ENCODE measurements around the gene SH3BGRL2. TPM values are rescaled to one million over a fixed set of nuclear protein-coding genes. Genes with fewer than 3 reads are reported as not detected.
"Not testable (repeated sequence)": the region's sequence is repeated elsewhere in the genome, so short reads cannot be mapped to it uniquely, and the experiment has no call there.

Gene SH3BGRL2
- polyA plus RNA-seq, 2 donors: 28.8 to 52.5 TPM

DNA sequence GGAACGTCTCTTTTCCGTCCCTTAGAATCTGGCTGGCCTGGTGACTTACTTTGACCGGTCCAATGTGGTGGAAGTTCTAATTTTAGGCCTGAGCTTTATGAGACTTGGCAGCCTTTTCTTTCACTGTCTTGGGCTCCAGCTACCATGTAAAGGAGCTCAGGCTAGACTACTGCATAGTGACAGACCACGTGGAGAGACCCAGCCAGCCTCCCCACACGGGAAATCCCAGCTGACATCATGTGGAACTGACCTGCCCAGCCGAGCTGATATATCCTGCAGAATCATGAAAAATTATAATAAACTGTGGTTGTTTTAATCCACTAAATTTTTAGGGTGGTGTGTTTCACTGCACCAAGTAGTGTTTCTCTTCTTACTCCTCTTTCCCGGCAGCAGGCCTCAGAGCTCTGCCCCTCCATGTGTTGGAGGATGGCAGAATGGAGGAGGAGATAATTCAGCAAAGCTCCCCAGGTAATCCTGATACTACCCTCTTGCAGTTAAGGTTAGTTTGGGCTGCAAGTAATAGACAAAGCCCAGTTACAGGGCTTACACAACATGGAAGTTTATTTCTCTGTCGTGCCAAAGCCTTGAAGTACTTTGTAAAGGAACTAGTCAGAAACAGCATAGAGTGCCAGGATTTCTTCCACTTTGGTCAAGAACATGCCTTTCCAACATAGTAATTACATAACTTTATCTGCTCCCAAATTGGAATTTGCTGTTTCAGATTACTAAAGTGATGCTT, 87.5 kb downstream of the SH3BGRL2 start:
- Histone ChIP-seq H3K4me3 (ENCODE audit: low read depth in 1 of 2, low read length in 2 of 2) (no peak overlapping the region), H3K36me3 (ENCODE audit: control insufficient read depth in 2 of 2, insufficient read depth in 2 of 2, low read length in 1 of 2) (no peaks in the 10 kb centered on the region), H3K9me3 (ENCODE audit: control insufficient read depth in 2 of 2, insufficient read depth in 1 of 2, low read depth in 1 of 2, low read length in 1 of 2) (peaks cover 0 to 2% of the 10 kb centered on the region in 2 donors), H3K27me3 (ENCODE audit: control insufficient read depth in 1 of 2, insufficient read depth in 2 of 2, low read length in 2 of 2) (no peaks in the 10 kb centered on the region), H3K27ac (ENCODE audit: low read depth in 2 of 2, low read length in 1 of 2) (no peak overlapping the region), H3K4me1 (ENCODE audit: control insufficient read depth in 2 of 2, insufficient read depth in 2 of 2, low read length in 1 of 2) (no peaks in the 10 kb centered on the region)
- 86 to 90% methylated on average over 8 of the region's 8 CpGs for WGBS, 2 donors

DNA sequence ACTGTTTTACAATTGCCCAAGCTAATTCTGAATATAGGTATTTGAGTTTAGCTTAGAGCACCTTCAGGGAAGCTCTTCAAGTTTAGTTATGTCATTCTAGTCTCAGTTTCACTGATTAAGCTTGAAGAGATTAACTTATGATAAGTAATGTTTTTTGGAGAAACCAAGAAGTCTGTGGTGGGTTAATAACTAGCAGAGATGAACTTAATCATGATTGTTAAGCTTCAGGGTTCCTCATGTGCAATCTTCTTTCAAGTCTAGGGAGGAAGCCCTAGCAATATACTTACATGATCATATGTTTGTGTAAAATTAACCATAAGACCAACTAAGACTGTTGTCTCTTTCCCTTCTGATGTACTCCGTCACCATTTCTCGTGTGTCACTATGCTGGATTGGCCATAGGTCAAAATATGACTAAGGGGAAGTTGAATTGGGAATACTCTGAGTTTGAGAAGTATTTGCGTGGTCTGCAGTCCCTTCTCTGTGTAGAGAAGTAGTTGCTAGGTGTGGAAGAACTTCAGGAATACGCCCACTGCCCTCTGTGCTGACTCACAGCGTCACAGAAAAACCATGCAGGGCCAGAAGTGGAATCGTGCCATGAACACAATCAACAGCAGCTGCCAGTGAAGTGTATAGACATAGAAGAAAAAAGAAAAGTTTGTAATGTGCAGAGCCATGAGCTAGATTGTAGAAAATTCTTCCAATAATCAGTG, 88.3 kb downstream of the SH3BGRL2 start:
- Histone ChIP-seq H3K9me3 (ENCODE audit: control insufficient read depth in 2 of 2, insufficient read depth in 1 of 2, low read depth in 1 of 2, low read length in 1 of 2) (peaks cover 0 to 2% of the 10 kb centered on the region in 2 donors), H3K27ac (ENCODE audit: low read depth in 2 of 2, low read length in 1 of 2) (no peak overlapping the region), H3K4me3 (ENCODE audit: low read depth in 1 of 2, low read length in 2 of 2) (no peak overlapping the region), H3K4me1 (ENCODE audit: control insufficient read depth in 2 of 2, insufficient read depth in 2 of 2, low read length in 1 of 2) (no peaks in the 10 kb centered on the region), H3K27me3 (ENCODE audit: control insufficient read depth in 1 of 2, insufficient read depth in 2 of 2, low read length in 2 of 2) (no peaks in the 10 kb centered on the region), H3K36me3 (ENCODE audit: control insufficient read depth in 2 of 2, insufficient read depth in 2 of 2, low read length in 1 of 2) (no peaks in the 10 kb centered on the region)
- 50 to 56% methylated on average over 6 of the region's 6 CpGs for WGBS, 2 donors

DNA sequence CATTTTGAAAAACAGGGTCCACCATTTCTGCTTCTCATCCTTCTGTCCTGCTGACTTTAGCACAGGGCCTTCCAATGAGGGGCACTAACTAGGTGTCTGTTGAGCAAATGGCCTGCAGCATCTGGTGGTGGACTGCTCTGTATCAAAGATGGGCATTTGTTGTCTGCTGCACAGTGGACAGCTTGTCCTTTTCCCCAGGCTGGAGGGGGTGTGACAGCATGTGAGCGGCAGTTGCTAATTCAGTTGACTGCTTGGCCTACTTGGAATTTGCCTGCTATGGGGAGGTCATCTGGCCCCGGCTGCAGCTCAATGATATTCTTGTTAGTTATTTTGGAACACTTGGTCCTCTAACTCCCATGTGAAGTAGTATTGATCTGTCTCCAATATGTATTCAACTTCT, 93.7 kb downstream of the SH3BGRL2 start:
- Histone ChIP-seq H3K27me3 (ENCODE audit: control insufficient read depth in 1 of 2, insufficient read depth in 2 of 2, low read length in 2 of 2) (no peaks in the 10 kb centered on the region), H3K9me3 (ENCODE audit: control insufficient read depth in 2 of 2, insufficient read depth in 1 of 2, low read depth in 1 of 2, low read length in 1 of 2) (peaks cover 0 to 2% of the 10 kb centered on the region in 2 donors), H3K4me1 (ENCODE audit: control insufficient read depth in 2 of 2, insufficient read depth in 2 of 2, low read length in 1 of 2) (no peaks in the 10 kb centered on the region), H3K4me3 (ENCODE audit: low read depth in 1 of 2, low read length in 2 of 2) (no peak overlapping the region), H3K36me3 (ENCODE audit: control insufficient read depth in 2 of 2, insufficient read depth in 2 of 2, low read length in 1 of 2) (no peaks in the 10 kb centered on the region), H3K27ac (ENCODE audit: low read depth in 2 of 2, low read length in 1 of 2) (no peak overlapping the region)
- 88 to 96% methylated on average over 2 of the region's 2 CpGs for WGBS, 2 donors

DNA sequence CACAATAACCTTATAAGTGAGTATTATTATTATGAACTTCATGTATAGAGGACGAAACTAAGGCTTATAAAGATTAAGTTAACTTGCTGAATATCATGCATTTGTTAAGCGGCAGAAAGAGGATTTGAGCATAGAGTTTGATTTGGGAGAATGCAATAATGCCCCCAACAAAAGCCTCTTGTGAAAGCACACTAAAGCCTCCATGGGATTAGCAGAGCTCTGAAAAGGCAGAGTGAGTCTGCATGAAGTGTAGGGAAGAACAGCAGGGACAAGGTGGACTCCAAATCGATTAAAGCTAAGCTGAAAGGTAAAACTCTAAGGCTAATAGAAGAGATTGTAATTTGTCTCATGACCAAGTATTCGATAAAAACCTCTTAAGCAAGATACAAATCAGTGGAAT, 100.3 kb downstream of the SH3BGRL2 start:
- WGBS, 2 donors: 76 to 80% methylated on average over 4 of the region's 4 CpGs
- no peak overlapping the region for H3K27ac ChIP-seq (ENCODE audit: low read depth in 2 of 2, low read length in 1 of 2)
- H3K36me3 ChIP-seq (ENCODE audit: control insufficient read depth in 2 of 2, insufficient read depth in 2 of 2, low read length in 1 of 2): no peaks in the 10 kb centered on the region
- no peak overlapping the region for H3K4me3 ChIP-seq (ENCODE audit: low read depth in 1 of 2, low read length in 2 of 2)
- H3K4me1 ChIP-seq (ENCODE audit: control insufficient read depth in 2 of 2, insufficient read depth in 2 of 2, low read length in 1 of 2): no peaks in the 10 kb centered on the region
- H3K27me3 ChIP-seq (ENCODE audit: control insufficient read depth in 1 of 2, insufficient read depth in 2 of 2, low read length in 2 of 2): no peaks in the 10 kb centered on the region
- H3K9me3 ChIP-seq (ENCODE audit: control insufficient read depth in 2 of 2, insufficient read depth in 1 of 2, low read depth in 1 of 2, low read length in 1 of 2): no peaks in the 10 kb centered on the region

DNA sequence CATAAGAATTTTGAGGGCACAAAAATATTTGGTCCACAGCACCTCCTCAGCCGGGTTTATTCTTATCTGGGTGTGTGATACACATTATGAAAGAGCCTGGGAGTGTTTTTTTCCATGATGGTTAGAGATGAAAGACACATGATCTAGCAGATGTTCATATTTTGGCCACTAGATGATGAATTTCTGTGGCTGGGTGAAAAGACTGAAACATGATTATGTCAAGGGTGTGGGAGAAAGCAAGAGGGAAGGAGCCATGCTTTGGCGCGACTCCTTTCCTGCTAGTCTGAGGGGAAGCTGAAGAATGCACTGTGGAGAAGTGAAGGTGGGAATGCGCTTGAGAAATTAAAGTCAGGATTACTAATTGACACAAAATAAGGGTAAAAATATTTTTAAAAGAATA, 102.3 kb downstream of the SH3BGRL2 start:
- Histone ChIP-seq H3K27me3 (ENCODE audit: control insufficient read depth in 1 of 2, insufficient read depth in 2 of 2, low read length in 2 of 2) (no peaks in the 10 kb centered on the region), H3K4me1 (ENCODE audit: control insufficient read depth in 2 of 2, insufficient read depth in 2 of 2, low read length in 1 of 2) (peaks cover 0 to 2% of the 10 kb centered on the region in 2 donors), H3K36me3 (ENCODE audit: control insufficient read depth in 2 of 2, insufficient read depth in 2 of 2, low read length in 1 of 2) (no peaks in the 10 kb centered on the region), H3K9me3 (ENCODE audit: control insufficient read depth in 2 of 2, insufficient read depth in 1 of 2, low read depth in 1 of 2, low read length in 1 of 2) (no peaks in the 10 kb centered on the region), H3K4me3 (ENCODE audit: low read depth in 1 of 2, low read length in 2 of 2) (no peak overlapping the region), H3K27ac (ENCODE audit: low read depth in 2 of 2, low read length in 1 of 2) (no peak overlapping the region)
- WGBS, 2 donors: 91% methylated on average over 4 of the region's 4 CpGs

DNA sequence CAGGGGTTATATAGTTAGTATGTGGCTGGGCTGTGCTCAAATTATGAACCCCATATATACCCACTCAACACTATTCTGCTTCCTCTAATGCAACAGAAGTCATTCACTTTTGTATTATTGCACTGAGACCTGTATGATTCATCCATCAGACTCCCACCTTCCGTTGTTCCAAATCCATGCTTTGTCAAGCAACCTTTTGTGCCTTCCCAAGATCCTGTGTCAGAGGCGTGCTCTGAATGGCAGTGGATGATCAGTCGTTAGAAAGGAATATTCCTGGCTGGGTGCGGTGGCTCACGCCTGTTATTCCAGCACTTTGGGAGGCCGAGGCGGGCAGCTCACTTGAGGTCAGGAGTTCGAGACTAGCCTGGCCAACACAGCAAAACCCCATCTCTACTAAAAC, 103.2 kb downstream of the SH3BGRL2 start:
- WGBS, 2 donors: 92% methylated on average over 8 of the region's 8 CpGs
- H3K27me3 ChIP-seq (ENCODE audit: control insufficient read depth in 1 of 2, insufficient read depth in 2 of 2, low read length in 2 of 2): no peaks in the 10 kb centered on the region

DNA sequence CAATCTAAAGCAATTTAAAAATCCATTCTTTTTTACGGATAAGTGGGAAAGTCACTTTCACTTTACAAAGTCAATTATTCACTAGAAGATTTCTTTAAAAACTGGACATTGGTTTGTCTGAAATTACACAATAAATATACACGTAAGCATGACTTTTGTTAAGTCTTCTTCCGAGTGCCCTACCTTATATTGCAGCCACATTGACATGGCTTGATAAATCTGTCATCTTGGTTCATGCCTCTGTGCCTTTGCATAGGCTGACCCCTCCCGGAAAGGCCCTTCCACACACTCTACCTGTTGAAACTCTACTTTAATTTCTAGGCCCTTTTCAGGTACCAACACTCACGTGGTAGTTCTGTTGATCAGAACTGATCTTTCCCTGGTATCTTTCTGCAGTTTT, 104.1 kb downstream of the SH3BGRL2 start:
- 88 to 92% methylated on average over 5 of the region's 5 CpGs for WGBS, 2 donors
- Histone ChIP-seq H3K4me3 (ENCODE audit: low read depth in 1 of 2, low read length in 2 of 2) (no peak overlapping the region), H3K36me3 (ENCODE audit: control insufficient read depth in 2 of 2, insufficient read depth in 2 of 2, low read length in 1 of 2) (no peaks in the 10 kb centered on the region), H3K4me1 (ENCODE audit: control insufficient read depth in 2 of 2, insufficient read depth in 2 of 2, low read length in 1 of 2) (peaks cover 0 to 2% of the 10 kb centered on the region in 2 donors), H3K27me3 (ENCODE audit: control insufficient read depth in 1 of 2, insufficient read depth in 2 of 2, low read length in 2 of 2) (no peaks in the 10 kb centered on the region), H3K9me3 (ENCODE audit: control insufficient read depth in 2 of 2, insufficient read depth in 1 of 2, low read depth in 1 of 2, low read length in 1 of 2) (no peaks in the 10 kb centered on the region), H3K27ac (ENCODE audit: low read depth in 2 of 2, low read length in 1 of 2) (no peak overlapping the region)

More for the DNA sequence above, 103.2 kb downstream of the SH3BGRL2 start:
- no peaks in the 10 kb centered on the region for H3K9me3 ChIP-seq (ENCODE audit: control insufficient read depth in 2 of 2, insufficient read depth in 1 of 2, low read depth in 1 of 2, low read length in 1 of 2)
- H3K4me1 ChIP-seq (ENCODE audit: control insufficient read depth in 2 of 2, insufficient read depth in 2 of 2, low read length in 1 of 2): peaks cover 0 to 2% of the 10 kb centered on the region in 2 donors
- H3K4me3 ChIP-seq (ENCODE audit: low read depth in 1 of 2, low read length in 2 of 2): no peak overlapping the region
- no peak overlapping the region for H3K27ac ChIP-seq (ENCODE audit: low read depth in 2 of 2, low read length in 1 of 2)
- H3K36me3 ChIP-seq (ENCODE audit: control insufficient read depth in 2 of 2, insufficient read depth in 2 of 2, low read length in 1 of 2): no peaks in the 10 kb centered on the region

DNA sequence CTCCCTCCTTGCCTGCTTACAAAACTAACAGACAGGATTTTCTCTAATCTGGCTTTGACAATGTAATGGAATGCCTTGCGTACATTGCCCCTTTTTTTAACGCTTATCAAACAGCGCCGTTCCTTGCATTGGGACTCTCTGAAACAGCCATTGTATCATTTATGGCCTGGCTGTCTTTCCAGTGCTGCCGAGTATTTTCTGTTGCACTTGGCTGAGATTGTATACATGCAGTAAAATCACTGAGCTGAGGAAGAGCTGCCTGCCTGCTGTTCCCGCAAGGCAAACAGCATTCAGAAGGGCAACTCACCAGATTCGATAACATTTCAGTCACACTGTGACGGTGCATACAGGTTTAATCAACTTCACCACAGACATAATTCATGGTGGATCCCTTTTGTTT, 106.0 kb downstream of the SH3BGRL2 start:
- H3K36me3 ChIP-seq (ENCODE audit: control insufficient read depth in 2 of 2, insufficient read depth in 2 of 2, low read length in 1 of 2): no peaks in the 10 kb centered on the region
- 32 to 33% methylated on average over 8 of the region's 8 CpGs for WGBS, 2 donors
- H3K4me3 ChIP-seq (ENCODE audit: low read depth in 1 of 2, low read length in 2 of 2): peak overlapping the region; percentile 22 to 24
- peaks cover 0 to 2% of the 10 kb centered on the region in 2 donors for H3K4me1 ChIP-seq (ENCODE audit: control insufficient read depth in 2 of 2, insufficient read depth in 2 of 2, low read length in 1 of 2)
- H3K27ac ChIP-seq (ENCODE audit: low read depth in 2 of 2, low read length in 1 of 2): no peak overlapping the region
- H3K27me3 ChIP-seq (ENCODE audit: control insufficient read depth in 1 of 2, insufficient read depth in 2 of 2, low read length in 2 of 2): no peaks in the 10 kb centered on the region
- no peaks in the 10 kb centered on the region for H3K9me3 ChIP-seq (ENCODE audit: control insufficient read depth in 2 of 2, insufficient read depth in 1 of 2, low read depth in 1 of 2, low read length in 1 of 2)

DNA sequence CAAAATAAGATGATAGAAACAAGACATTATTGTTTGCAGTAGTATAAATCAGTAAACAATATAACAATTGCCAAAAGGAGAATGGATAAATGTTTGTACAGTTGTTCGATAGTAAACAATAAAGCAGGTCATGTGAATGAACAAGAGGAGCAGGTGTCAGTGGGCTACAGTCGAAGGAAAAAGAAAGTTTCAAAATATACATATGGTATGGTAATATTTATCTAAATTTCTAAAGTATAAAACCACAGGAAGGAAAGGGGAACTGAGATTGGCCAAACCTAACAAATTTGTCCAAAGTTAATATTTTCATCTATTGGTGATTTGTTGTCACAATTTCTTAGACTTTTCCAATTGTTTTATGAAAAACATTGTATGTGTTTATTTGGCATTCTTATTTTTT, 110.9 kb downstream of the SH3BGRL2 start:
- WGBS, 2 donors: 80% methylated on average over 2 of the region's 2 CpGs
- Histone ChIP-seq H3K9me3 (ENCODE audit: control insufficient read depth in 2 of 2, insufficient read depth in 1 of 2, low read depth in 1 of 2, low read length in 1 of 2) (no peaks in the 10 kb centered on the region), H3K27ac (ENCODE audit: low read depth in 2 of 2, low read length in 1 of 2) (no peak overlapping the region), H3K27me3 (ENCODE audit: control insufficient read depth in 1 of 2, insufficient read depth in 2 of 2, low read length in 2 of 2) (no peaks in the 10 kb centered on the region), H3K4me3 (ENCODE audit: low read depth in 1 of 2, low read length in 2 of 2) (no peak overlapping the region), H3K36me3 (ENCODE audit: control insufficient read depth in 2 of 2, insufficient read depth in 2 of 2, low read length in 1 of 2) (no peaks in the 10 kb centered on the region), H3K4me1 (ENCODE audit: control insufficient read depth in 2 of 2, insufficient read depth in 2 of 2, low read length in 1 of 2) (peaks cover 0 to 2% of the 10 kb centered on the region in 2 donors)

DNA sequence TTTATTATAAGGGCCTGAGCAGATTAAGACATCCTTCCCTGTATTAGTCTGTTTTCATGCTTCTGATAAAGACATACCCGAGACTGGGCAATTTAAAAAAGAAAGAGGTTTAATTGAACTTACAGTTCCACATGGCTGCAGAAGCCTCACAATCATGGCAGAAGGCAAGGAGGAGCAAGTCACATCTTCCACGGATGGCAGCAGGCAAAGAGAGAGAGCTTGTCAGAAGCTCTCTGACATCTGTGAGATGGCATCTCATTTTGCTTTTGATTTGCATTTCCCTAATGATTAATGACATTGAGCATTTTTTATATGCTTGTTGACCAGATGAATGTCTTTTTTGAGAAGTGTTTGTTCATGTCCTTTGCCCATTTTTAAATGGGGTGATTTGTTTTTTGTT, 114.2 kb downstream of the SH3BGRL2 start:
- 81 to 91% methylated on average over 2 of the region's 2 CpGs for WGBS, 2 donors
- H3K4me3 ChIP-seq (ENCODE audit: low read depth in 1 of 2, low read length in 2 of 2); H3K4me1 ChIP-seq (ENCODE audit: control insufficient read depth in 2 of 2, insufficient read depth in 2 of 2, low read length in 1 of 2): not testable (repeated sequence)

More for the DNA sequence above, 114.2 kb downstream of the SH3BGRL2 start:
- not testable (repeated sequence) for H3K36me3 ChIP-seq (ENCODE audit: control insufficient read depth in 2 of 2, insufficient read depth in 2 of 2, low read length in 1 of 2); H3K27ac ChIP-seq (ENCODE audit: low read depth in 2 of 2, low read length in 1 of 2); H3K27me3 ChIP-seq (ENCODE audit: control insufficient read depth in 1 of 2, insufficient read depth in 2 of 2, low read length in 2 of 2); H3K9me3 ChIP-seq (ENCODE audit: control insufficient read depth in 2 of 2, insufficient read depth in 1 of 2, low read depth in 1 of 2, low read length in 1 of 2)
